ENCODE measurements around the gene HPD.
"Not testable (repeated sequence)": the region's sequence is repeated elsewhere in the genome, so short reads cannot be mapped to it uniquely, and the experiment has no call there.

HPD gene

DNA sequence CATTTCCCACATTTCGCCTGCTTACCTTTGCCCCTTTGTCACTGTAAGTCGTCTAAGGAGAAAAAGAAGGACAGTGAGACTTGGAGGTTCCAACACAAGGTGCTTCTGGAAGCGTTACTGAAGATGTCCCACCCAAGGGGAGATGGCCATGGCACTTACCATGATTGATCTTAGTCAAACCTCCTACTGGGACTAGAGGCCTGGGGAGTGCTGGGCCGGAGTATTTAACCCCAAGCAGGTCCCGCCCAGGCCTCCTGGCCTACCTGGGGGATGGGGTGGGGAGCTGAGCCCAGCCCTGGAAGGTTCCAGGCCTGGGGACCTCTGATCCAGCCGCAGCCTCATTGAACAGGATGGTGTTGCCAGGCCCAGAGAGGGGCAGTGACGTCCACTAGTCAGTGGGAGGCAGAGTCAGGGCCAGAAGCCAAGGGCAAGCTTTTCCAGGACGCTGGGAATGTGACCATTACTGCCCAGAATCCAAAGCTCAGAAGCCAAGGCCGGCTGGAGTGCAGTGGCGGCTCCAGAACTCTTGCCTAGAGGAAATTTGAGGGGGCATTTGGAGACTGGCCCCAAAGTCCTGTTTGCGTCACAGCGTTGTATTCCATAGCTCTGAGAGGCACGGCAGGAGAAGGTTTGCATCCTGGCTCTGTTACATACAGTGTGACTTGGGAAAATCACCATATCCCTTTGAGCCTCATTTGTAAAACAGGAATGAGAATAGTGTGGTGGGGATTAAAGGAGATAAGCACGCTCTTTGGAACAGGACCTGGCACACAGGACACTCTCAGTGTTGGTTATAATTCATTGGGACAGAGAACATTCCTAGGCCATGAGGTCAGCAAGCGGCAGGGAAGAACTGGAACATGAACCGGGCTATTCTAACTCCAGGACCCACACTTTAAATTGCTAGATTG, at the start of gene HPD:
HPD (minus strand) TSS at position 198 of the 911 bp plus-strand sequence; CDS start at position 162, 36 bp downstream.
- no peak within 1 kb of the TSS for H3K4me3 ChIP-seq (ENCODE audit: low read depth, low read length)

DNA sequence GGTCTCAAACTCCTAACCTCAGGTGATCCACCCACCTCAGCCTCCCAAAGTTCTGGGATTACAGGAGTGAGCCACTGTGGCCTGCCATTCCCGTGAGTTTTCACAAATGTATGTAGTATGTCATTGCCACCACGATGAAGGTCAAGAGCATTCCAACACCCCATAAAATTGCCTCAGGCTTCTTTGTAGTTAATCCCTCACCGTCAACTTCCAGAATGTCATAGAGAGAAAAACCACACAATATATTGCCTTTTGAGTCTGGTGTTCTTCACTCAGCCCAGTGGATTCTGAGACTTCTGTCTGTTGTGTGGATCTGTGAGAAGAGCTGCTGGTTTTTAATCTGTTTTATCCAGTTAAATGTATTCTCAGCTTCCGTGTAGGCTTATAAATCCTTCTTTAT, 47.1 kb upstream of the HPD start:
- no peak overlapping the region for H3K4me3 ChIP-seq (ENCODE audit: low read depth, low read length)

DNA sequence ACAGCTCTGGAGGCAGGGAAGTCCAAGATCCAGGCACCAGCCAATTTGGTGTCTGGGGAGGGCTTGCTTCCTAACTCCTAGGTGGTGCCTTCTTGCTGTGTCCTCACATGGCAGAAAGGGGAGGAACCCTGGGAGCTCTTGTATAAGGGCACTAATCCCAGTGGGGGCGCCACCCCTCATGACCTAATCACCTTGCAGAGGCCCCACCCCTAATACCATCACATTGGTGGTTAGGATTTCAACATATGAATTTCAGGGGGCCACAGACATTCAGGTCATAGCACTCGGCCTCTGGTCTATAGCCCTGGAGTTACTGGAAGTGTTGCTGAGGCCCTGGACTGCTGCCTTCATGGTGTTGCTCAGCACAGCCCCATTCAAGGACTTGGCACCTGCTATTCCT, 44.5 kb upstream of the HPD start:
- no peak overlapping the region for H3K4me3 ChIP-seq (ENCODE audit: low read depth, low read length)

DNA sequence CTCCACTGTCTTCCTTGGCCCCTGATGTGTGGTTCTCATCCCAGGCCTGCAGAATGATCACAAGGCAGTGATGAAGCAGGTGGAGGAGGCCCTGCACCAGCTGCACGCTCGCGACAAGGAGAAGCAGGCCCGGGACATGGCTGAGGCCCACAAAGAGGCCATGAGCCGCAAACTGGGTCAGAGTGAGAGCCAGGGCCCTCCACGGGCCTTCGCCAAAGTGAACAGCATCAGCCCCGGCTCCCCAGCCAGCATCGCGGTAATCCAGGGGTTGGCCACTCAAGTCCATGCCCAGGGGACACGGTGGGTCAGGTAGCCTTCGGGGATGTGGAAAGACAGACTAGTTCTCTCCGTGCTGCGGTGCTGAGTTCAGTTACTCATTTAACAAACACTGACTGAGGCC, 40.9 kb upstream of the HPD start:
- no peak overlapping the region for H3K4me3 ChIP-seq (ENCODE audit: low read depth, low read length)

DNA sequence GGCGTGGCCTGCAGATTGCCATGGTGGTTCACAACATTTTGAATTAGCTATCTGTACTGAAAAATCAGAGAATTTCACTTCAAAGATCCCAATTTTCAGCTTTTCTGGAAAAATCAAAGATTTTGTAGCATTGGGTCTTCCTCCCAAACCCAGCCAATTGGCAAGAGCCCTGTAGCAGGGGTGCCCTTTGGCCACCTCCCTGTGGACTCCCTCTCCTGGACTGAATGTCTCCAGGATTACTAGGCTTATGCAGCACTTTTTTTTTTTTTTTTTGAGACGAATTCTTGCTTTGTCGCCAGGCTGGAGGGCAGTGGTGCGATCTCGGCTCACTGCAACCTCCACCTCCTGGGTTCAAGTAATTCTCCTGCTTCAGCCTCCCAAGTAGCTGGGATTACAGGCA, 39.6 kb upstream of the HPD start:
- no peak overlapping the region for H3K4me3 ChIP-seq (ENCODE audit: low read depth, low read length)

DNA sequence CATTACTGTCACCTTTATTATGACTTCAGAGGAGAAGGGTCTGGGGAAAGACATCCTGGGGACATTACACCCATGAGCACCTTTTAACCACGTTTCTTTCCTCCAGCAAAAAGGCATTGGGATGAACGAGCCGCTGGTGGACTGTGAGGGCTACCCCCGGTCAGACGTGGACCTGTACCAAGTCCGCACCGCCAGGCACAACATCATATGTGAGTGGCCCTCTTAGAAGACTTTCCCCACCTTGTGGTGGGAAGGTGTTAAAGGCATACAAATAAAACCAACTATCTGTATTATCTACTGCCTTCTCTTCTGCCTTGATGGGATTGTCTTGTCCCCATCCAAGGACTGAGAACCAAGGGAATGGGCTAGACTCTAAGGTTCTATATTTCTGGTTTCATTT, 36.0 kb upstream of the HPD start:
- no peak overlapping the region for H3K4me3 ChIP-seq (ENCODE audit: low read depth, low read length)

DNA sequence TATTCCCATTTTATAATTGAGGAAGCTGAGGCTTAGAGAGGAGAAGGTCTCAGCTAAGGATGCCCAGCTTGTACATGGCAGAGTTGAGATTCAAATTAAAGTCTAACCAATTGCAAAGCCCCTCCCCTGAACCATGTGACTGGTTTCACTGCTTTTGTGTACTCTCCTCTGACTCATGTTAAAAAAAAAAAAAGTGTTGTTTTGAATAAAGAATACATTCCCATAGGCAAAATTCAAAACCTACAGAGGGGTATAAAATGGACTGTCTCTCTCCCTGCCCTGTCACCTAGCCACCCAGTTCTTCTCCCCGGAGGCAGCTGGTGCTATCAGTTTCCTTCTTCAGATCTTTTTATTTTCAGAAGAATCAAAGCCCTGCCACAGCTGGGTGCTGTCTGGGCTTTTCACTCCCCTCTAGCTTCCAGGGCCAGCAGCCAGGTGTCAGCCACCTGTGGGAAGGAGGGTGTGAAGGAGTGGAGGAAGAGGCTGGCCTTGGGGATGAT, 35.4 kb upstream of the HPD start:
- H3K4me3 ChIP-seq (ENCODE audit: low read depth, low read length), result no peak overlapping the region

DNA sequence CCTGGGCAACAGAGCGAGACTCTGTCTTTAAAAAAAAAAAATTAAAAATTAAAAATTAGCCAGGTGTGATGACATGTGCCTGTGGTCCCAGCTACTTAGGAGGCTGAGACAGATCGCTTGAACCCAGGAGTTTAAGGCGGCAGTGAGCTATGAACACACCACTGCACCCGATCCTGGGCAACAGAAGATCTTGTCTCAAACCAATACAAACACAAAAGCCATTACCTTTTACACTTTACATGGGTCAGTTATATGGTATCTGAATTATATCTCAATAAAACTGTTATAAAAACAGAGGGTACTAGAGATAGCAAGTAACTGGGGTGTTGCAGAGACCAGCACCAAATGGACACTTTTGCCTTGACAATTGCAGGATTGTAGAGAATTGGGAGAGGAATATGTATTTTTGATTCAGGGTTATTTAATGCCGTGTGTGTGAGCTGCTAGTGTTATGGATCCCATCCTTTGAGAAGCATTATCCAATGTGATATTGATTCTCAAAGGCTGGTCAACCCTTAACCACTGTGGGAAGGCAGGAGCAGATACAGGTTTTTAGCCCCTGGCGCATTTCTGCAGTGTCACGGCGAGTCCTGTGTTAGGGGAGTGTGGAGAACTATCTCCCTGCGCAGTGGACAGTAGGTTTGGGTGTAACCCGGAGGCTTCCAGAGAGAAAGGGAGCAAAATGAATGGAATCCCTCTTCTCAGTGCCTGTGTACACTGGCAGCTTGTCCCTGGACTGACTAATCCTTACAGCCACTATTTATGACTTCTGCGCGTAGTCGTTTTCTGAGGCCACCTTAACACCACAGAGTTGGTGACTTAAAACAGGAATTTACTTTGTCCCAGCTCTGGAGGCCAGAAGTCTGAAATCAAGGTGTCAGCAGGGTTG, 34.3 kb upstream of the HPD start:
- H3K4me3 ChIP-seq (ENCODE audit: low read depth, low read length), result no peak overlapping the region

DNA sequence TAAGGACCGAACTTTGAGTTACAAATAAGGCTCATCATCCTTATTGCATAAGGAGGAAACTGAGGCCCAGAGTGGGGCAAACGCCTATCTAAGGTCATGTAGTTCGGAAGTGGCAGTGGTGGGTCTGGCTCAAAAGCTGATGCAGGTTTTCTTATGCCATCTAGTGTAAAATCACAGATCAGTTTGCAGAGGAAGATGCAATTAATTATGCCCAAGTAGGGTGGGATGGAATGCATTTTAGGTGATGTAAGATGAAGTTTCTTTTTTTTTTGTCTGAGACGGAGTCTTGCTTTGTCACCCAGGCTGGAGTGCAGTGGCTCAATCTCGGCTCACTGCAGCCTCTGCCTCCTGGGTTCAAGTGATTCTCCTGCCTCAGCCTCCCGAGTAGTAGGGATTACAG, 31.0 kb upstream of the HPD start:
- peak overlapping the region; percentile 80 for H3K4me3 ChIP-seq (ENCODE audit: low read depth, low read length)

DNA sequence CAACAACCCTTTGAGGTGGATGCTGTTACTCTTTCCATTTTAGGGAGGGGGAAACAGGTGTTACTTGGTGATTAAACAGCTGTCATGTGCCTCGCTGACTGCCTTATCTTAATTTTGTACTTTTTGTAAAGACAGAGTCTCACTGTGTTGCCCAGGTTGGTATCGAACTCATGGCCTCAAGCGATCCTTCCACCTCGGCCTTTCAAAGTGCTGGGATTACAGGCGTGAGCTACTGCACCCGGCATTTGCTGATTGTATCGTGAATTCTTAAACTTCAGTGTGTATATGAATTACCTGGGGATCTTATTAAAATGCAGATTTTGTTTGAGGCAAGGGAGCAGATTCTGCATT, 30.6 kb upstream of the HPD start:
- H3K4me3 ChIP-seq (ENCODE audit: low read depth, low read length), result peak overlapping the region; percentile 80

DNA sequence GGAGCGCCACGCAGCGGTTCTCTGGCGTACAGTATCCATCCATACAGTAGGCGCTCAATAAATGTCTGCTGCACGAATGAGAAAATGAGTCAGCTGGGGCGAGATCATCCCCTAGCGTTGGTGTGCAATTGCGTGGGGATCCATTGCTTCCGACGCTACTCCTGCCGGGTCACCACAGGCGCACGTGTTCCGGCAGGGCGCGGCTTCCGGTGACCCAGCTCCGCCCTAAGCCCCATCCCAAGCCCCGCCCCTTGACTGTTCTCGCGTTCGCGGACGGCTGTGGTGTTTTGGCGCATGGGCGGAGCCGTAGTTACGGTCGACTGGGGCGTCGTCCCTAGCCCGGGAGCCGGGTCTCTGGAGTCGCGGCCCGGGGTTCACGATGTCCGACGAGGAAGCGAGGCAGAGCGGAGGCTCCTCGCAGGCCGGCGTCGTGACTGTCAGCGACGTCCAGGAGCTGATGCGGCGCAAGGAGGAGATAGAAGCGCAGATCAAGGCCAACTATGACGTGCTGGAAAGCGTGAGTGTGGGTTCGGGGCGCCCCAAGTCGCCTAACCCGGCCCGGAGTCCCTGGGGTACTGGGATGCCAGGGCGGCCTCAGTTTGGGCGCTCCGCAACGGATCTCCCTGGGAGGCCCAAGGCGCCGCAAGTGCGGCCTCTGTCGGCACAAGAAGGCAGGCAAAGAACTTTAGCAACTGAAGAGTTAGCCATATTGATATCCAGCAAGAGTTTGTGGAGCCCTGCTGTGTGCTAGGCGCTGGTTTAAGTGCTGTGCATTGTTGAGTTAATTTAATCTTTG, 30.0 kb upstream of the HPD start, which contains the start of gene PSMD9:
PSMD9 (plus strand) TSS at position 313 of the 796 bp plus-strand sequence; CDS start at position 380, 67 bp downstream.
- H3K4me3 ChIP-seq (ENCODE audit: low read depth, low read length), result peak within 1 kb of the TSS; percentile 80

DNA sequence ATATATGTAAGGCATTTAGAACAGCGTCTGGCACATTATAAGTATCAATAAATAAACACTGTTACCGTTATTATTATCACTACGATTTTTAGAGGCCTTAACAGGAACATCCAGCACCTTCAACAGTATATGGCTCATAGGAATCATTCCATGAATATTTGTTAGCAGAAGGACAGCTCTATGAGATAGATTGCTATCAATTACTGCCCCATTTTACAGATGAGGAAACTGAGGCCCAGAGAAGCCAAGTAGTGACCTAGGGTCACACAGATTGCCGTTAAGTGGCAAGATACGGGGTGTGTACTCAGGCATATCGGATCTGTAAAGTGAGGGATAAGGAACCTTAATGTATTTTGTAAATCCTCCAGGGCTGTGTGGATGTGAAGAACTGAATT, 29.4 kb upstream of the HPD start:
- peak overlapping the region; percentile 80 for H3K4me3 ChIP-seq (ENCODE audit: low read depth, low read length)

DNA sequence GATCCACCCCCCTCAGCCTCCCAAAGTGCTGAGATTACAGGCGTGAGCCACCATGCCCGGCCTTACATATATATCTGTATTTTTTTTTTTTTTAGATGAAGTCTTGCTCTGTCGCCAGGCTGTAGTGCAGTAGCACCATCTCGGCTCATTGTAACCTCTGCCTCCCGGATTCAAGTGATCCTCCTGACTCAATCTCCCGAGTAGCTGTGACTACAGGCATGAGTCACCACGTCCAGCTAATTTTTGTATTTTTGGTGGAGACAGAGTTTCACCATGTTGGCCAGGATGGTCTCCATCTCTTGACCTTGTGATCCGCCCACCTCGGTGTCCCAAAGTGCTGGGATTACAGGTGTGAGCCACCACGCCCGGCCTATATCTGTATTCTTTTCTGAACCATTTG, 26.5 kb upstream of the HPD start:
- not testable (repeated sequence) for H3K4me3 ChIP-seq (ENCODE audit: low read depth, low read length)

DNA sequence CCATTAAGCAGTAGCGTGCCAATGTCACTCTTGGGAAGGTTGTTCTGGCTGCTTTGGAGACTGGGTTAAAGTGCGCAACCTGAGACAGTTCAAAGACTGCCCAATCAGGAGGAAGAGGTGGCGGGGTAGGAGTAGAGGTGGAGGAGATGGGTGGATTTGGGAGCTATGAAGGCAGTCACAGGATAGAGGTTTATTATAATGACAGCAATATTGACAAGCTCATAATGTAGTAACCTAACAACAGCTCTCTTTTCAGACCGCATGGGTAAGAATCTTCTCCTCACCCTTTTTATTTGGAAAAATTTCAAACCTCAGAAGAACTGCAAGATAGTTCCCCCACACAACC, 24.6 kb upstream of the HPD start:
- no peak overlapping the region for H3K4me3 ChIP-seq (ENCODE audit: low read depth, low read length)

DNA sequence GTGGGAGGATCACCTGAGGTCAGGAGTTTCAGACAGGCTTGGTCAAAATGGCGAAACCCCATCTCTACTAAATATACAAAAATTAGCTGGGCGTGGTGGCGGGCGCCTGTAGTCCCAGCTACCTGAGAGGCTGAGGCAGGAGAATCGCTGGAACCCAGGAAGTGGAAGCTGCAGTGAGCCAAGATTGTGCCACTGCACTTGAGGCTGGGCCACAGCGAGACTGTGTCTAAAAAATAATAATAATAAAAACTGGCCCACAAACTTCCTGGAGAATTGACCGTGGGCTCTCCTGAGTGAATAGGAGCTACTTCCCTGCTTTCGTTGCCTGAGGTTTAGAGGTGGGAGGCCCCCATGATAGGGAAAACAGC, 17.4 kb upstream of the HPD start:
- not testable (repeated sequence) for H3K4me3 ChIP-seq (ENCODE audit: low read depth, low read length)

DNA sequence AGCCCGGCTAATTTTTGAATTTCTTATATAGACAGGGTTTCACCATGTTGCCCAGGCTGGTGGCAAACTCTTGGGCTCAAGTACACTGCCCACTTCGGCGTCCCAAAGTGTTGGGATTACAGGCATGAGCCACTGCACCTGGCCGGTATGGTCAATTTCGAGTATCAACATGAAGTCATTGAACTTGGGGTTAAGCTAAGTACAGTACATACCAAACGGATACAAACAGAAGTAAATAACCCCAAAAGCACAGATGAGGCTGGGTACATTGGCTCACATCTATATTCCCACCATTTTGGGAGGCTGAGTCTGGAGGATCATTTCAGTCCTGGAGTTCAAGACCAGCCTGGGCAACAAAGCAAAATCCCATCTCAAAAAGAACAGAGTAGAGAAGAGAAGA, 16.9 kb upstream of the HPD start:
- no peak overlapping the region for H3K4me3 ChIP-seq (ENCODE audit: low read depth, low read length)

DNA sequence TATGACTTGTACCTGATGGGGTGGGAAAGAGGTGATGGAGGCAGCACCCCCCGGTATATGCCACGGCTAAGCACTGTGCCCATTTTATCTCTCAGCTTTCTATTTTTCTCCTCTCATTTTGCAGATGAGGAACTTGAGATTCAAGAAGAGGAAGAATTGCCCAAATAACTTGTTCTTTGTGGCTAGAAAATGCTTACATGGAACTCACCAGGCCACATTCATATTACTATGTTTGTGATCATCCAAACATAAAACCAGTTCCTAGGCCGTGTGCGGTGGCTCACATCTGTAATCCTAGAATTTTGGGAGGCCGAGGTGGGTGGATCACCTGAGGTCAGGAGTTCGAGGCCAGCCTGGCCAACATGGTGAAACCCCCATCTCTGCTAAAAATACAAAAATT, 15.4 kb upstream of the HPD start:
- H3K4me3 ChIP-seq (ENCODE audit: low read depth, low read length), result no peak overlapping the region

DNA sequence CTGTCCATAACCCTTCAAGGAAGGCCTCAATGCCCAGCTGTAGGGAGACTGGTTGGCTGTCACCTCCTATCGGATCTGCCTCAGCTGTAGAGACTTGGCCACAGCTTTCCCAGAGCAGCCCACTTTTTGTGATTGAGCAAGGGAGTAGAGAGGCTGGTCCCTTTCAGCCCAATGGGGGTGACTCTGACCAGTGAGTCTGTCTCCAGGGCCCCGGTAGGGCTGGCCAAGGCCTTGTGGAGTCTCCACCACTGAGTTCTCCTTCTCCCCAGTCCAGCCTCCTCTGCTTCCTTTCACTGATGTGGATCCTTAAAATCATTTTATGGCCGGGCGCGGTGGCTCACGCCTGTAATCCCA, 14.5 kb upstream of the HPD start:
- H3K4me3 ChIP-seq (ENCODE audit: low read depth, low read length), result no peak overlapping the region

DNA sequence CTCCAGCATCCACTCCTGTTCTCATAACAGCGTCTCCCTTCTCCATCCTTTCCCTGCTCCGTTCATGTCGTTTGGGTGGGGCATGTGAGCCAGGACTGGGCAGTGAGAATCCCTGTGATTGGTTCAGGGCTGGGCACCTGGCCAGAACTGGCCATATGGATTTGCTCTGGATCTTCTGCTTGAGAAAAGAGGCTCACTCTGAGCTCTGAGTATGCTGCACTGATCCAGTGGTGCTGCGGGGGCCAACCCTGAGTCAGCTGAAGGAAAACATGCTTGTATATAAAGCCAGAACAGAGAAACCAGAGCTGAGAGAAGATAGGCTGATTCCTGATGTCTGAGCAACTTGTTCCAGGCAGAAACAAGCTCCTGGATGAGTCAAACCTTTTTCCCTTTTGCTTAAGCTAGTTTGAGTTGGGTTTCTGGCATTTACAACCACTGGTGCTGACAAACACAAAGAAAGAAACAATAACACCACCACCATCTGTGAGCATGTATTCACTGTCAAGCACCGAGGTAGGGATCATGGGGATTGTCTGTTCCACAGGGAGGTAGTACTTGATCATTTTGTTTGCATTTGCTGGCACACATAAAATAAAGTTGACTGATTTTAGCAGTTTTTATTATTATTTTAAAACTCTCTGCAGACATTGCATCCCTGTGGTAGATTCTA, 14.0 kb upstream of the HPD start:
- H3K4me3 ChIP-seq (ENCODE audit: low read depth, low read length), result no peak overlapping the region

DNA sequence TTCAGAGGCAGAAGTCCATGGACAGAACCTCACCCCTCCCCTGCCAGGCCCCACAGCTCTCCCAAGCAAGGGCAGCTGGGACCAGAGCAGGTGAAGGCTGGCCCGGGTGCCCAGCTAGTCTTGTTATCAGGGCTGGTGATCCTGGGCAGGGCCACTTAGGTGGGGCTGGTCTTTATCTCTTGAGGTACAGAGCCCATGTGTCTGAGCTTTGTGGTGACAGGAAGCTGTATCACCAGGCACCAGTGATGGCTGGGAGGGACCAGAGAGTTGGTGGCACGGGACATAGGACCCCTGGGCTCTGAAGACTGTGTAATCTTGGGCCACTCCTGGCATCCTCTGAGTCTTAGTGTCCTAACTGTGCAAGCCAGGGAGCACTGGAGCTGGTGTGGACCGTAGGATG, 12.8 kb upstream of the HPD start:
- no peak overlapping the region for H3K4me3 ChIP-seq (ENCODE audit: low read depth, low read length)

DNA sequence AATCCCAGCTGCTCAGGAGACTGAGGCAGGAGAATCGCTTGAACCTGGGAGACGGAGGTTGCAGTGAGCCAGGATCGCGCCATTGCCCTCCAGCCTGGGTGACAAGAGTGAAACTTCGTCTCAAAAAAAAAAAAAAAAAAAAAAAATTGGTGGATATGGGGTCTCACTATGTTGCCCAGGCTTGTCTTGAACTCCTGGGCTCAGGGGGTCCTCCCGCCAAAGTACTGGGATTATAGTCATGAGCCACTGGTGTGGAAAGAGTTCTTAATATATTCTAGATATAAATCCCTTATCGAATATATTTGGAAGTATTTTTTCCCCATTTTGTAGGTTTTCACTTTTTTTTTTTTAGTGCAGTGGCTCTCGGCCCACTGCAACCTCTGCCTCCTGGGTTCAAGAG, 10.6 kb upstream of the HPD start:
- not testable (repeated sequence) for H3K4me3 ChIP-seq (ENCODE audit: low read depth, low read length)
